DMS53 (cell line): ENCODE measurements around the gene FCHSD2.
A peak's percentile ranks its signal among the peaks of the same experiment; 100 is the strongest.

Source experiments
- DNase-seq: peaks from one replicate; lab custom pipeline; 2025; lab: John Stamatoyannopoulos, UW

Gene FCHSD2

GRCh38 chr11:73142128-73142377 lies at the start of gene FCHSD2:
TSS of gene FCHSD2 (minus strand) at chr11:73142318. CDS start at chr11:73141877, 441 bp downstream.
- no peak for DNase-seq

GRCh38 chr11:73191151-73191550 lies 49.0 kb upstream of the FCHSD2 start:
- no peak for DNase-seq

- no peak for DNase-seq
Measured at GRCh38 chr11:73190557-73190885, 48.4 kb upstream of the FCHSD2 start.

- DNase-seq: peak; percentile 64
Measured at GRCh38 chr11:73189723-73190556, 47.8 kb upstream of the FCHSD2 start.

GRCh38 chr11:73189315-73189714 lies 47.2 kb upstream of the FCHSD2 start:
- no peak for DNase-seq

GRCh38 chr11:73188301-73188700 lies 46.2 kb upstream of the FCHSD2 start:
- no peak for DNase-seq

GRCh38 chr11:73187854-73188253 lies 45.7 kb upstream of the FCHSD2 start:
- no peak for DNase-seq

GRCh38 chr11:73186886-73187285 lies 44.8 kb upstream of the FCHSD2 start:
- no peak for DNase-seq

- DNase-seq: no peak
Measured at GRCh38 chr11:73186294-73186850, 44.3 kb upstream of the FCHSD2 start.

GRCh38 chr11:73185680-73186293 lies 43.7 kb upstream of the FCHSD2 start:
- no peak for DNase-seq

- DNase-seq: peak; percentile 92
Measured at GRCh38 chr11:73184953-73185671, 43.0 kb upstream of the FCHSD2 start.

GRCh38 chr11:73182824-73183321 lies 40.8 kb upstream of the FCHSD2 start:
- DNase-seq: no peak

GRCh38 chr11:73178681-73179080 lies 36.6 kb upstream of the FCHSD2 start:
- no peak for DNase-seq

GRCh38 chr11:73177778-73178539 lies 35.8 kb upstream of the FCHSD2 start:
- DNase-seq: peak; percentile 92

GRCh38 chr11:73177380-73177777 lies 35.3 kb upstream of the FCHSD2 start:
- no peak for DNase-seq

GRCh38 chr11:73176874-73177155 lies 34.7 kb upstream of the FCHSD2 start:
- DNase-seq: no peak

GRCh38 chr11:73176145-73176873 lies 34.2 kb upstream of the FCHSD2 start:
- no peak for DNase-seq

GRCh38 chr11:73175551-73176144 lies 33.5 kb upstream of the FCHSD2 start:
- no peak for DNase-seq

- no peak for DNase-seq
Measured at GRCh38 chr11:73174495-73174791, 32.3 kb upstream of the FCHSD2 start.

- DNase-seq: no peak
Measured at GRCh38 chr11:73173755-73174494, 31.8 kb upstream of the FCHSD2 start.
